GM12892 (cell line): ENCODE measurements around the gene CPNE2.

Source experiments
- POLR2A ChIP-seq: IDR thresholded peaks from 2 replicates; pipeline ENCODE4 v1.6.1; 2011; ENCODE audit warnings: low read depth, low read length, control low read depth
- POLR2AphosphoS5 ChIP-seq: IDR thresholded peaks from 2 replicates; pipeline ENCODE4 v1.6.1; 2011; ENCODE audit warnings: low read depth, low read length, control low read depth
- TAF1 ChIP-seq: IDR thresholded peaks from 2 replicates; pipeline ENCODE4 v1.6.1; 2011; ENCODE audit warnings: low read depth, mild to moderate bottlenecking, control low read depth, low read length, borderline replicate concordance

- TF ChIP-seq POLR2AphosphoS5 (no peak), POLR2A (no peak), TAF1 (no peak)
These were observed 39.1 kb downstream of the CPNE2 start for GRCh38 chr16:57131351-57131970.
